Cardiac fibroblast (primary cell): ENCODE results near the gene MOSMO.
"Not testable (repeated sequence)": the region's sequence is repeated elsewhere in the genome, so short reads cannot be mapped to it uniquely, and the experiment has no call there.

Source experiments
- DNase-seq, 2 donors: peaks; one replicate each; pipeline versions ENCODE4 v3.0.0 to v3.0.0-alpha.2; 2010; ENCODE audit warnings: low read depth in 2 of 2
- H3K4me3 ChIP-seq, 2 donors: replicated peaks in 1 of 2; 1 replicate in 1 of 2; 2 replicates in 1 of 2; pipeline ENCODE4 v1.5.1; 2011; ENCODE audit warnings: low read depth in 2 of 2, low read length in 2 of 2, mild to moderate bottlenecking in 2 of 2, moderate library complexity in 1 of 2
- CTCF ChIP-seq: IDR thresholded peaks from one replicate; pipeline ENCODE4 v1.5.1; 2011; ENCODE audit warnings: low read depth, mild to moderate bottlenecking, low read length, inconsistent platforms

MOSMO gene

DNA sequence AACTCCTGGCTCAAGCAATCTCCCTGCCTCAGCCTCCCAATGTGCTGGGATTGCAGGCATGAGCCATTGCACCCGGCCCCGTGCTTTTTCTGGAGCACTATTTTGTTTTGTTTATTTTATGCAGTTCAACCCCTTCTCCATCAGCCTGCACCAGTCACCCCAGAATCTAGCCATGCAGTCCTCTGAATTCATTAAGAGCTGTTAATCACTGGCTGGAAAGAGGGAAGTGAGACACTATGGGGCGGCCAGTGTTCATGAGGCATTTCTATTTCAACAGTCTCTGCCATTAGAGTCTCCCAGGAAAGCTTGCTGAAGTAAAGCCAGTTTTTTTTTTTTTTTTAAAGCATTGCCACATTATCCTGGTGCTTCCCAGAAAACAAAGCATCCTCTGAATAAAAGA, 86.1 kb downstream of the MOSMO start:
- H3K4me3 ChIP-seq, result no peak overlapping the region
- DNase-seq, result peak in 1 of 2 donors; percentile 11
- no peak for TF ChIP-seq CTCF

DNA sequence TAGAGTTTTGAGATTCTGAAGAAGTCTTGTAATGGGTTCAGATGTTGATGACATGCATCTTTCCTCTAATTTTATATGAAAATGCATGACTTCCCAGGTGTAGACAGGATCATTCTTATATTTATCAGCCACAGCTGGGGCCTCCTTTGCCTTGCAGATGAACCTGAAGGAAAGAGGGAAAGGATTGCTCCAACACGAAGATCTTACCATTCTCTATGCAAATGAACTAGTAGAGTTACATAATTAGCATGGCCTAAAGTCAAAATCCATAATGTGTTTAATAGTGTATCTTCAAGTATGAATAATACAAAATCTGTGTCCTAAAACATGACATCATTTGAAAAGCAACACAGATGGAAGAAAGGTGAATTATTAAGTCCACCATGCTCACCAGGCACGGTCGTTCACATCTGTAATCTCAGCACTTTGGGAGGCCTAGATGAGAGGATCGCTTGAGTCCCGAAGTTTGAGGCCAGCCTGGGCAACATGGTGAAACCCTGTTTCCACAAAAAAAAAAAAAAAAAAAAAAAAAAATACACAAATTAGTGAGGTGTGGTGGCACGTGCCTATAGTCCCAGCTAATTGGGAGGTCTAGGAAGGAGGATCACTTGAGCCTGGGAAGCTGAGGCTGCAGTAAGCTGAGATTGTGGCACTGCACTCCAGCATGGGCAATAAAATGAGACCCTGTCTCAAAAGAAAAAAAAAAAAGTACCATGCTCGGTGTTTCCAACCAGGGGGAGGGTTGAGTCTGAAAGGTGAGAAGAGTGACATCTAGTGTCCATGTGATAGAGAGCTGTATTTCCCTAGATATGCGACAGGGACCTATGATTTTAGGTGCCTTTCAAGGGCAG, 90.7 kb downstream of the MOSMO start:
- peak; percentile 63 to 68 for DNase-seq
- no peak overlapping the region for H3K4me3 ChIP-seq
- TF ChIP-seq CTCF, result peak; percentile 65

DNA sequence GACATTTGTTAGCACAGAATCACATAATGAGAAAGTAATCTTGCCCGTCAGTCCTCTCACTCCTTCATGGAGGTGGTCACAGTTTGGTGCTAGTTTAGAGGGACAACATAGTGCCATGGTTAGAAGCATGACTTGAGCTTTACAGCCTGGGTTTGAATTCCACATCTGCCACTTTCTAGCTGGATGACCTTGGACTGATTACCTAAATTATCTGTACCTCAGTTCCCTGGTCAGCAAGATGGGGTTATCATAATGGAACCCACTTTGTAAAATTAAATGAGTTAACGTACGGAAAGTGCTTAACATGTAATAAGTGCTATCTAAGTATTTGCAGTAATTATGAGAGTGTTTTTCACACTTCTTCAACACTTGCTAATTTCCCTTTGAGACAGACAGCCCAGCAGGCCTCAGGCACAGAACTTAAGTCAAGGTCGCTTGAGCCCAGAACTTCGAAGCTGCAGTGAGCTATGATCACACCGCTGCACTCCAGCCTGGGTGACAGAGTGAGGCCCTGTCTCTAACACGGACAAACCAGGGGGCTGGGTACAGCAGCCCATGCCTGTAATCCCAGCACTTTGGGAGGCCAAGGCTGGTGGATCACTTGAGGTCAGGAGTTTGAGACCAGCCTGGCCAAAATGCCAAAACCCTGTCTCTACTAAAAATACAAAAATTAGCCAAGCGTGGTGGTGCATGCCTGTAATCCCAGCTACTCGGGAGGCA, 91.5 kb downstream of the MOSMO start:
- H3K4me3 ChIP-seq, result no peak overlapping the region
- DNase-seq, result no peak
- TF ChIP-seq CTCF, result no peak

DNA sequence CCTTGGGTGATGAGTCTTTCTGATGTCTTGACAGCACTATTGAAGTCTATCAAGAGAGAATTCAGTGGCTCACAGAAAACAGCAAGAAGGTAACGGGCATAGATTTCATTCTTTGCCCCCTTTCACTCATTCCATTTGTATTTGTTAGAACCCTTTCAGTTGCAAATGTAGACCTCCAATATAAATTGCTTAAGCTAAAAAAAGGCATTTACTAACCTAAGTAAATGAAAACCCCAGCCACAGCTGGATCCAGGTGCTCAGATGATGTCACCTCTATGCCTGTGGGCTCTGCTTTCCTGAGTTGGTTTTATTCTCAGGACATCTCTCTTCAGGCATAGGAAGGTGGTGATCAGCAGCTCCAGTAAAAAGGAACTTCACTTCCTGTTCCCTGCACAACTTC, 95.5 kb downstream of the MOSMO start:
- H3K4me3 ChIP-seq, result no peak overlapping the region

GRCh38 chr16:22109258-22109898, 101.5 kb downstream of the MOSMO start:
- no peak for TF ChIP-seq CTCF
- H3K4me3 ChIP-seq, result no peak overlapping the region
- no peak for DNase-seq

More for the DNA sequence above, 95.5 kb downstream of the MOSMO start:
- DNase-seq, result no peak
- TF ChIP-seq CTCF, result no peak

- not testable (repeated sequence) for H3K4me3 ChIP-seq, DNase-seq
Measured at GRCh38 chr16:22111629-22112028, 103.7 kb downstream of the MOSMO start.
